Panc1 (cell line): ENCODE measurements around the gene PHC1. TPM values are rescaled to one million over a fixed set of nuclear protein-coding genes. Genes with fewer than 3 reads are reported as not detected.

Source experiments
- ATAC-seq: fragments of 200-7000 bp; cut with Tn5 transposase; 2 replicates; pipeline ENCODE4 v1.9.1; 2020; ENCODE audit warnings: mild to moderate bottlenecking, moderate library complexity
- BruUV-seq: library from RNA; stranded (reverse); fragments of 400-500 nt; replicated peaks from 2 replicates; lab custom pipeline; 2021; lab: Mats Ljungman, UMichigan
- CTCF ChIA-PET: fragments of 300-600 bp; sonication (Branson Sonifier 250); formaldehyde crosslinking; loops from one replicate; lab custom pipeline; 2022; ENCODE audit warnings: antibody characterized with exemption; lab: Charles Lee
- POLR2A ChIA-PET: fragments of 300-600 bp; sonication (Branson Sonifier 250); formaldehyde crosslinking; loops from one replicate; lab custom pipeline; 2022; ENCODE audit warnings: antibody characterized with exemption; lab: Charles Lee
- DNase-seq: peaks from one replicate; pipeline ENCODE4 v3.0.0-alpha.2; 2010; ENCODE audit warnings: low read depth, low spot score
- H3K27ac ChIP-seq: 2 replicates; pipeline ENCODE4 v1.5.1; 2011; ENCODE audit warnings: mild to moderate bottlenecking, low read length, inconsistent platforms
- H3K27me3 ChIP-seq: fragments of 200-500 bp; sonication (Bioruptor generic); 2 replicates; pipeline ENCODE4 v1.6.0; 2014; ENCODE audit warnings: low read length, inconsistent platforms; ENCODE audit not compliant: control insufficient read depth, insufficient read depth
- H3K36me3 ChIP-seq: fragments of 200-500 bp; sonication (Bioruptor generic); 2 replicates; pipeline ENCODE4 v1.5.1; 2014; ENCODE audit warnings: inconsistent platforms, mild to moderate bottlenecking, low read length, moderate library complexity; ENCODE audit not compliant: control insufficient read depth, insufficient read depth
- H3K4me1 ChIP-seq: 2 replicates; pipeline ENCODE4 v1.5.1; 2011; ENCODE audit warnings: inconsistent platforms, mild to moderate bottlenecking, low read length, moderate library complexity; ENCODE audit not compliant: control insufficient read depth, insufficient read depth
- H3K4me3 ChIP-seq, 2 experiments: 2 replicates each; pipeline ENCODE4 v1.5.1; 2011 to 2012; ENCODE audit warnings: low read depth in 2 of 2, low read length in 2 of 2, mild to moderate bottlenecking in 2 of 2, inconsistent platforms in 1 of 2, moderate library complexity in 1 of 2
- H3K9me3 ChIP-seq: fragments of 200-500 bp; sonication (Bioruptor generic); 2 replicates; pipeline ENCODE4 v1.5.1; 2014; ENCODE audit warnings: low read depth, mild to moderate bottlenecking, inconsistent platforms, low read length, moderate library complexity; ENCODE audit not compliant: control insufficient read depth, insufficient read depth
- CTCF ChIP-seq: fragments of 450-650 bp; IDR thresholded peaks from 2 replicates; pipeline ENCODE4 v1.5.1; 2017; ENCODE audit warnings: mild to moderate bottlenecking
- POLR2AphosphoS5 ChIP-seq: IDR thresholded peaks from 2 replicates; pipeline ENCODE4 v1.6.1; 2012; ENCODE audit warnings: mild to moderate bottlenecking, low read depth, low read length, moderate library complexity
- REST ChIP-seq, 2 experiments: IDR thresholded peaks; 2 replicates each; pipeline ENCODE4 v1.6.1; 2011 to 2012; ENCODE audit warnings: low read depth in 2 of 2, control low read depth in 1 of 2, low read length in 1 of 2, mild to moderate bottlenecking in 1 of 2, moderate library complexity in 1 of 2; ENCODE audit not compliant: insufficient read depth in 1 of 2
- SIN3A ChIP-seq: IDR thresholded peaks from 2 replicates; pipeline ENCODE4 v1.6.1; 2012; ENCODE audit warnings: low read depth, mild to moderate bottlenecking, low read length, moderate library complexity, borderline replicate concordance; ENCODE audit not compliant: insufficient read depth
- TCF7L2 ChIP-seq: IDR thresholded peaks from 2 replicates; pipeline ENCODE4 v1.6.1; 2011; ENCODE audit warnings: mild to moderate bottlenecking, low read depth, low read length, inconsistent platforms
- in situ Hi-C: cut with HindIII; loops from 2 replicates; pipeline ENCODE4 v1.10.0; 2016; ENCODE audit warnings: low sequenced_read_pairs, low pct_unique_long_range_greater_than_20kb
- intact Hi-C: fragments of 100-400 bp; cut with micrococcal nuclease; formaldehyde crosslinking; loops from one replicate; pipeline ENCODE4 v1.10.0; 2022; ENCODE audit not compliant: unreplicated experiment
- total RNA-seq: library from RNA; stranded (reverse); gene quantifications from one replicate; pipeline ENCODE4 v1.2.1, GENCODE V29; 2021; ENCODE audit not compliant: unreplicated experiment

The PHC1 gene
- total RNA-seq, 1 experiment from 2014 or later: 15.6 TPM

GRCh38 chr12:8903646-8904045, 10.7 kb upstream of the PHC1 start:
- no peaks in the 10 kb centered on the region for H3K27me3 ChIP-seq
- no peaks in the 10 kb centered on the region for H3K36me3 ChIP-seq
- TF ChIP-seq TCF7L2 (no peak), SIN3A (no peak), REST (IDR thresholded peaks at IDR 0.05; ENCODE audit: insufficient read depth in 1 of 2, low read depth in 2 of 2, low read length in 1 of 2) (no peak), POLR2AphosphoS5 (no peak), CTCF (no peak)
- H3K27ac ChIP-seq: no peak overlapping the region
- intact Hi-C loops: no loop called here
- no peaks in the 10 kb centered on the region for H3K4me1 ChIP-seq
- CTCF ChIA-PET: no interaction called here
- no peaks in the 10 kb centered on the region for H3K9me3 ChIP-seq
- DNase-seq (no peak), ATAC-seq (no peak)
- in situ Hi-C loops: no loop called here
- no TSS peak for BruUV-seq
- POLR2A ChIA-PET: no interaction called here
- H3K4me3 ChIP-seq: no peak overlapping the region

- Histone ChIP-seq H3K4me1 (no peaks in the 10 kb centered on the region), H3K36me3 (no peaks in the 10 kb centered on the region), H3K4me3 (no peak overlapping the region), H3K27ac (no peak overlapping the region), H3K9me3 (no peaks in the 10 kb centered on the region), H3K27me3 (no peaks in the 10 kb centered on the region)
- intact Hi-C loops (no loop called here), in situ Hi-C loops (no loop called here)
- BruUV-seq: no TSS peak
- TF ChIP-seq SIN3A: no peak
- CTCF ChIA-PET: no interaction called here
- ATAC-seq (no peak), DNase-seq (no peak)
- POLR2A ChIA-PET: no interaction called here
Observed at GRCh38 chr12:8904665-8905064, 9.6 kb upstream of the PHC1 start.

- Histone ChIP-seq H3K9me3 (no peaks in the 10 kb centered on the region), H3K36me3 (no peaks in the 10 kb centered on the region), H3K27me3 (no peaks in the 10 kb centered on the region), H3K4me1 (no peaks in the 10 kb centered on the region), H3K4me3 (no peak overlapping the region), H3K27ac (no peak overlapping the region)
- DNase-seq (no peak), ATAC-seq (no peak)
- ChIA-PET CTCF (no interaction called here), POLR2A (no interaction called here)
- intact Hi-C loops (no loop called here), in situ Hi-C loops (no loop called here)
- TF ChIP-seq CTCF (no peak), REST (IDR thresholded peaks at IDR 0.05; ENCODE audit: insufficient read depth in 1 of 2, low read depth in 2 of 2, low read length in 1 of 2) (no peak), SIN3A (no peak), TCF7L2 (no peak), POLR2AphosphoS5 (no peak)
- no TSS peak for BruUV-seq
Observed at GRCh38 chr12:8905546-8905945, 8.8 kb upstream of the PHC1 start.
